Subcutaneous abdominal adipose tissue (tissue), 5 donors: ENCODE measurements around the gene CCS.
"Not testable (repeated sequence)": the region's sequence is repeated elsewhere in the genome, so short reads cannot be mapped to it uniquely, and the experiment has no call there.

Experiments used
- H3K27ac ChIP-seq: one replicate; pipeline ENCODE4 v1.7.0; 2013; ENCODE audit warnings: low read depth, mild to moderate bottlenecking, inconsistent platforms, low read length, moderate library complexity
- H3K27me3 ChIP-seq, 5 donors: one replicate each; pipeline ENCODE4 v1.7.0; 2013; ENCODE audit warnings: low read length in 5 of 5, inconsistent platforms in 1 of 5; ENCODE audit not compliant: control insufficient read depth in 5 of 5, insufficient read depth in 4 of 5
- H3K36me3 ChIP-seq, 5 donors: one replicate each; pipeline ENCODE4 v1.7.0; 2013; ENCODE audit warnings: low read length in 5 of 5; ENCODE audit not compliant: control insufficient read depth in 5 of 5, insufficient read depth in 5 of 5
- H3K4me1 ChIP-seq, 5 donors: one replicate each; pipeline ENCODE4 v1.7.0; 2013; ENCODE audit warnings: low read length in 5 of 5, mild to moderate bottlenecking in 3 of 5, moderate library complexity in 1 of 5; ENCODE audit not compliant: control insufficient read depth in 5 of 5, insufficient read depth in 5 of 5
- H3K4me3 ChIP-seq, 5 donors: one replicate each; pipeline ENCODE4 v1.7.0; 2013; ENCODE audit warnings: low read length in 5 of 5, low read depth in 1 of 5
- H3K9ac ChIP-seq, 5 donors: one replicate each; pipeline ENCODE4 v1.7.0; 2013; ENCODE audit warnings: low read length in 5 of 5, mild to moderate bottlenecking in 4 of 5, moderate library complexity in 3 of 5
- H3K9me3 ChIP-seq, 5 donors: one replicate each; pipeline ENCODE4 v1.7.0; 2013; ENCODE audit warnings: low read length in 5 of 5; ENCODE audit not compliant: control insufficient read depth in 5 of 5
- donor health status: healthy.
- donor health status: healthy.
- donor health status: healthy.
- donor health status: healthy.
- donor health status: healthy.

The CCS gene

DNA sequence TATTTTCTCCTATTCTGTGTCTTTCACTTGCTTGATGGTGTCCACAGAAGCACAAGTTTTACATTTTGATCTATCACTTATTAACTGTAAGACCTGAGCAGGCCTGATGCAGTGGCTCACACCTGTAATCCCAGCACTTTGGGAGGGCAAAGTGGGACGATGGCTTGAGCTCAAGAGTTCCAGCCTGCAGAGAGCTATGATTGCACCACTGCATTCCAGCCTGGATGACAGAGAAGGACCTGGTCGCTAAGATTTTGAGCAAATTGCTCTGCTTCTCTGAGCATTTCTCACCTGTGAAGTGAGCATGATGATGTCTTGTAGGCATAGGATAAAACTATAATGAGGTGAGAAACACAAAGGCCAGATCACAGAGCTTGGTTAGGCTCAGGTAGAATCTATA lies 6.8 kb upstream of the CCS start:
- Histone ChIP-seq H3K4me3 (no peak overlapping the region), H3K4me1 (no peaks in the 10 kb centered on the region), H3K36me3 (no peaks in the 10 kb centered on the region), H3K27ac (no peak overlapping the region), H3K9ac (no peak overlapping the region), H3K9me3 (no peaks in the 10 kb centered on the region), H3K27me3 (no peaks in the 10 kb centered on the region)

DNA sequence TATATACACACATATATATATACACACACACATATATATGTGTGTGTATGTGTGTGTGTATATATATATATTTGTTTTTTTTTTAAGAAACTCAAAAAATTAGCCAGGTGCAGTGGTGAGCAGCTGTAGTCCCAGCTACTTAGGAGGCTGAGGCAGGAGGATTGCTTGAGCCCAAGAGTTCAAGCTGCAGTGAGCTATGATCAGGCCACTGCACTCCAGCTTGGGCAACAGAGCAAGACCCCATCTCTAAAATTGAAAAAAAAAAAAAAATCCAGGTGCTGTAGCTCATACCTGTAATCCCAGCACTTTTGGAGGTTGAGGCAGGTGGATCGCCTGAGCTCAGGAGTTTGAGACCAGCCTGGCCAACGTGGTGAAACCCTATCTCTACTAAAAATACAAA lies 3.7 kb upstream of the CCS start:
- not testable (repeated sequence) for H3K4me3 ChIP-seq, H3K36me3 ChIP-seq, H3K27me3 ChIP-seq, H3K27ac ChIP-seq, H3K9ac ChIP-seq, H3K9me3 ChIP-seq
- H3K4me1 ChIP-seq = peaks cover 4 to 18% (median 17%) of the 10 kb centered on the region in 5 donors

DNA sequence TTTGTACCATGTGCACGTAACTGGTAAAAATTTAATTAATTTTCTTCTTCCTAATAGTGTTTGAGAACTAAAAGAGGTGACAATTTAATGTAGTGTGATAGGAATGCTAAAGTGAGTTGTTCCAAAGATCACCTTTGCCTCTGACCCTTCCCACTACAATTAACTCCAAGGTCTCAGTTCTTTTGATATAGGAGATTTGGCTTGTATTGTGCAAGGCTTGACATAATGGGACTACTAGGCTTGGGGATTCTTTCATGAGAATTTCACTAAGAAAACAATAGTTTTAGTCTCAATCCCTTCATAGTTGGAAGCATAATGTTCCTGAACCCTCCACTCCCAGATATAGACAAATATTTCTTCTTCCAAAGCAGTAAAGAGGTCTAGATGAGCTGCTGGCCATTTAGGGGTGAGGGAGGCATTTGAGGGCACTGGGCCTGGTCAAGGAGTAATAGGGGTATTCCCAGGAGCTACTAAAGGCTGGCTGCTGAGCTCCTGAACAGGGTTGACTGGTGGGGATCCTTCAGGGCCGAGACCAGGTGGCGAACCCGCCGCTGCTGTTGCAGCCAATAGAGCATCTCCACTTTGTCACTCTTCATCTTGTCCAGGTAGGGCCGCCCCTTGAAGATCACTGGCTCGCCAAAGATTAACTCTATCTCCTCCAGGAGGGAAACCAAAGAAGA lies 2.8 kb upstream of the CCS start:
- H3K9me3 ChIP-seq = no peaks in the 10 kb centered on the region
- H3K4me3 ChIP-seq = no peak overlapping the region
- no peak overlapping the region for H3K9ac ChIP-seq
- H3K36me3 ChIP-seq = no peaks in the 10 kb centered on the region
- H3K27me3 ChIP-seq = no peaks in the 10 kb centered on the region
- peaks cover 4 to 26% (median 20%) of the 10 kb centered on the region in 5 donors for H3K4me1 ChIP-seq
- H3K27ac ChIP-seq = no peak overlapping the region

DNA sequence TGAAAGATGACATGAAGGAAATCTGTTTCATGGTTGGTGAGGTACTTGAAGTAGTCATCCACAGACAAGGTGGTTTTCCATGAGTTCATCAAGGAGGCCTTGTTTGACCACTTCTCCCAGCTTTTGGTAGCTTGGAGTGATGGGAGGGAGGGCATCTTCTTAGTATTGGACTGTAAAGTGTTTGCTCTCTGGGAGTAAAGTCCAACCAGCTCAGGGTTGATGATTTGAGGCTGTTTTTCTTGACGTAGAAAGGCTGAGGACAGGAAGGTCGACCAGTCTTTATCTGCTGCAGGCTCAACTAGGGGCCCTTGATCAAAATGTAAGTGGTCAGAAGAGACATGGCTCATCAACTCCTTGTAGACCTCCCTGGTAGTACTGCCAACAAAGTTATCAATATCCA lies 1.8 kb upstream of the CCS start:
- no peaks in the 10 kb centered on the region for H3K36me3 ChIP-seq
- no peak overlapping the region for H3K4me3 ChIP-seq
- H3K27ac ChIP-seq = no peak overlapping the region
- peaks cover 4 to 34% (median 25%) of the 10 kb centered on the region in 5 donors for H3K4me1 ChIP-seq
- H3K9ac ChIP-seq = no peak overlapping the region
- no peaks in the 10 kb centered on the region for H3K9me3 ChIP-seq
- no peaks in the 10 kb centered on the region for H3K27me3 ChIP-seq

DNA sequence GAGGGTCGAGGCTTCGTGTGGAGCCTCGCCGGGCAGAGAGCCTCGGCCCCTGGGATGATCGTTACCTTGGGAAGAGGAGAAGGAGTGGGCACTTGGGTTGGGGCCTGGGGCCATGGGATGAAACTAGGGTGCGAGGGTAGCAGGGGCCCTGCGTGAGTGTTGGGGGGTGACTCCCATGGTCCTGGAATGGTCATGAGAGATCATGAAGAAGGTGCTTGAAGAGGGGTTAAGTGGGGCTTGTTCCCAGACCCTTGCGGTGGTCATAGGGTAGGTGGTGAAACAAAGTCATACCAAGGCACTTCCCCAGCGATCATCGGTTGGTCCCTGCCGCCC lies 284 bp downstream of the CCS start:
- Histone ChIP-seq H3K27me3 (no peaks in the 10 kb centered on the region), H3K4me1 (peaks cover 4 to 34% (median 25%) of the 10 kb centered on the region in 5 donors), H3K9ac (peak overlapping the region; percentile 84 to 94 (median 92)), H3K9me3 (no peaks in the 10 kb centered on the region), H3K4me3 (peak overlapping the region; percentile 80 to 95 (median 89)), H3K36me3 (no peaks in the 10 kb centered on the region), H3K27ac (peak overlapping the region; percentile 69)

DNA sequence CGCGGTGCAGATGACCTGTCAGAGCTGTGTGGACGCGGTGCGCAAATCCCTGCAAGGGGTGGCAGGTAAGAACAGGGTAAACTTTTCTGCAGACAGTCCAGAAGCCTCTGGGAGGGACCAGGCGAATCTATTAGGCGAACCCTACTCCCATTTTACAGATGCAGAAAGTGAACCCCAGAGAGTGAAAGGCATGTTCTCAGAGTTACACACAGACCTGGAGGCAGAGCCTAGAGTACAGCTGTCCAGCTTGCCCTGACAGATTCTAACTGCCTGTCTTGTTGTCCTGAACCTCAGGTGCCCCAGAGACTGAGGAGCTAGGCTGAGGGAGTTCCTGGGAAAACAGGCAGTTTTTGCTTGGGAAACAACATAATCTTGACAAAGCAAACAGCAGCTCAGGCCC lies 665 bp downstream of the CCS start:
- H3K27ac ChIP-seq = peak overlapping the region; percentile 69
- no peaks in the 10 kb centered on the region for H3K27me3 ChIP-seq
- peak overlapping the region; percentile 80 to 95 (median 89) for H3K4me3 ChIP-seq
- H3K9ac ChIP-seq = peak overlapping the region; percentile 84 to 94 (median 92)
- no peaks in the 10 kb centered on the region for H3K9me3 ChIP-seq
- H3K4me1 ChIP-seq = peaks cover 4 to 34% (median 25%) of the 10 kb centered on the region in 5 donors
- H3K36me3 ChIP-seq = no peaks in the 10 kb centered on the region

DNA sequence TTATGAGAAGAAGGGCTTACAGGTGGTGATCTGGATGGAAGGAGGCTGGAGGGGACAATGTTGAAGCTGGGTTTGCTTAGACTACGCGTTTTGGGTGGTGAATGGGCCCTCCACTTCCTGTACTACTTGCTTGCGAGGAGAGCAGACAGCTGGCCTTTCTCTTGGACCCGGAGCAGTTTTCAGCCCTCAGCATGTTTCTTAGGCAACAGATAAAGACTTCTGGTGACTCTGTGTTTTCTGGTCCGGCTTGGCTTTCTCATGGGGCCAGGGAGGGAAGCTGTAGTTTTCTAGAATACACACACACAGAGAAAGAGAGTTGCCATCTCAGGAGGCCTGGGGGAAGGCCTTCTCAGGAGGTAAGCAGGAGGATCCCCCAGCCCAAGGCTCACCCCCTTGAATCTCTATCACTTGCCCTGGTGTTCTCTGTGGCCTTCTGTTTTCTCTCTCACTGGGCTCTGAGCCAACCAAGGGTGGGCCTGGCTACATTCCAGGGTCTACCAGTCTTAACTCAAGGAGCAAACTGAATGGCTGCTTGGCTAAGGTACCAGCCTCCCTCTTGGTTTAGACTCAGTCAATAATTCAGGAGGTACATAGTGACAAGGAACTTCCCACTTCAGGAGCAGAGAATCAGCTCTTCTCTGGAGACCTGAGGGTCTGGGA lies 2.4 kb downstream of the CCS start:
- H3K36me3 ChIP-seq = peaks cover 0 to 15% (median 13%) of the 10 kb centered on the region in 5 donors
- H3K9ac ChIP-seq = peak overlapping the region in 2 of 5 donors; percentile 6 to 25
- no peak overlapping the region for H3K27ac ChIP-seq
- H3K4me3 ChIP-seq = no peak overlapping the region
- peaks cover 4 to 37% (median 30%) of the 10 kb centered on the region in 5 donors for H3K4me1 ChIP-seq
- H3K27me3 ChIP-seq = no peaks in the 10 kb centered on the region
- H3K9me3 ChIP-seq = no peaks in the 10 kb centered on the region

DNA sequence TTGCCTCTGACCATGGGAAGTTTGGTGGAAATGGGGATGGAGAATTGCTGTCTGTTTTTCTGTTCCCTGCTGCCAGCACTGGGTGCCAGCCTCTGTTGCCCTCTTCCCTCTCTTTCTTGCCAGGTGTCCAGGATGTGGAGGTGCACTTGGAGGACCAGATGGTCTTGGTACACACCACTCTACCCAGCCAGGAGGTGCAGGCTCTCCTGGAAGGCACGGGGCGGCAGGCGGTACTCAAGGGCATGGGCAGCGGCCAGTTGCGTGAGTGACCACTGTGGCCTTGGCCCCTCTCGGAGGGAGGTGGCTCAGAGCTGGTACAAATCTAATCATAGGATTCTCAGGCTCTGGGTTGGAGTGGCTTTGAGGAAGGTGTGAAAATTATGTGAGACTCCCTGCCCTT lies 6.0 kb downstream of the CCS start:
- no peak overlapping the region for H3K4me3 ChIP-seq
- H3K27ac ChIP-seq = no peak overlapping the region
- H3K27me3 ChIP-seq = no peaks in the 10 kb centered on the region
- H3K4me1 ChIP-seq = peaks cover 0 to 49% (median 32%) of the 10 kb centered on the region in 5 donors
- no peak overlapping the region for H3K9ac ChIP-seq
- no peaks in the 10 kb centered on the region for H3K9me3 ChIP-seq
- H3K36me3 ChIP-seq = peaks cover 0 to 22% (median 13%) of the 10 kb centered on the region in 5 donors

DNA sequence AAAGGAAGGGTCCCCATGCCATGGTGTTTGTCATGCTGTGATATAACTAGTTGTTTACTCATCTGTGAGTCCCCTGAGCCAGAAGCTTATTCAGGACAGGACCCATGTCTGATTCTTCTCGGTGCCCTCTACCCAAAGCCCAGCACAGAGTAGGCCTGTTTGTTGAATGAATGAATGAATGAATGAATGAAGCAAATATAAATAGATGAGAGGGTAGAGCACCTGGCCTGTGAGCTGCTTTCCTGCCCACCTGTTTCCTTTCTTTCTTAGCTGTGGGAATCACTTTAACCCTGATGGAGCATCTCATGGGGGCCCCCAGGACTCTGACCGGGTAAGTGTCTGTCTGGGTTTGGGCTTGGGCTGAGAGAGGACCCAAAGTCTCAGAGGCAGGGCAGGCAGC lies 7.2 kb downstream of the CCS start:
- H3K9me3 ChIP-seq = no peaks in the 10 kb centered on the region
- no peak overlapping the region for H3K4me3 ChIP-seq
- H3K4me1 ChIP-seq = peaks cover 0 to 39% (median 32%) of the 10 kb centered on the region in 5 donors
- peaks cover 0 to 33% (median 16%) of the 10 kb centered on the region in 5 donors for H3K36me3 ChIP-seq
- peak overlapping the region; percentile 79 for H3K27ac ChIP-seq
- peak overlapping the region in 2 of 5 donors; percentile 1 to 16 for H3K9ac ChIP-seq
- H3K27me3 ChIP-seq = no peaks in the 10 kb centered on the region

DNA sequence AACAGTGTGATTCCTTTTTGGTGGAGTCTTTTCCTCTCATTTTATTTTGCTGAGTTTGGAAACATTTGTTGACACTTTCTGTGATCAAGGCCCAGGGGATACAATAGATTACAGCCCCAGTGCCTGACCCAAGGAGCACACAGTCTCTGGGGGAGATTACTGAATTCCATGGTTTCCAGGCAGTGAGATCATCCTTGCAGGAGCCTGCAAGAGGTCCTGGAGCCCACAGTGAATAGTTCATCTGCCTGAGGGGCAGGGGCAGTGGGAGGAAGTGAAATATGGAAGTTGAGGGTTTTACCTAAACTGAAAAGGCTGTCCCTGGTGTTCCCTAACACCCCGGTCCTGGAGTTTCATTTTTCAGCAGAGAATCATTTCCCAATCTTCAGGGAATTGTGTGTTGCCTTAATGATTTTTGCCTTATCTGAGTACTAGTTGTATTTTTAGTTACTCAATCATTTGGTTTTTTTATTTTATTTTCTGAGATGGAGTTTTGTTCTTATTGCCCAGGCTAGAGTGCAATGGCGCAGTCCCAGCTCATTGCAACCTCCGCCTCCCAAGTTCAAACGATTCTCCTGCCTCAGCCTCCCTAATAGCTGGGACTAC lies 7.7 kb downstream of the CCS start:
- no peak overlapping the region for H3K4me3 ChIP-seq
- H3K36me3 ChIP-seq = peaks cover 0 to 38% (median 21%) of the 10 kb centered on the region in 5 donors
- peak overlapping the region; percentile 79 for H3K27ac ChIP-seq
- H3K27me3 ChIP-seq = no peaks in the 10 kb centered on the region
- peaks cover 0 to 34% (median 26%) of the 10 kb centered on the region in 5 donors for H3K4me1 ChIP-seq
- no peaks in the 10 kb centered on the region for H3K9me3 ChIP-seq
- H3K9ac ChIP-seq = peak overlapping the region in 1 of 5 donors; percentile 1
